HG02840 (cell line): ENCODE data around the gene ZNF454.

ENCODE experiments used
- ATAC-seq: cut with Tn5 transposase; IDR thresholded peaks from one replicate; pipeline ENCODE4 v1.9.1; 2021; ENCODE audit warnings: mild to moderate bottlenecking, moderate library complexity, moderate number of reproducible peaks; ENCODE audit not compliant: unreplicated experiment, low FRiP score

The ZNF454 gene

GRCh38 chr5:178992291-178992895 is 51.4 kb downstream of the ZNF454 start:
- ATAC-seq, result no peak

GRCh38 chr5:178993236-178993765 is 52.3 kb downstream of the ZNF454 start:
- ATAC-seq, result no peak

- ATAC-seq, result no peak
Measured at GRCh38 chr5:178993955-178994579, 53.1 kb downstream of the ZNF454 start.

GRCh38 chr5:178994580-178995340 is 53.8 kb downstream of the ZNF454 start, which contains the start of gene GRM6:
GRM6 (minus strand) TSS chr5:178995320; CDS start chr5:178994944, 376 bp downstream.
- ATAC-seq, result no peak

- no peak for ATAC-seq
Measured at GRCh38 chr5:178995341-178995690, 54.3 kb downstream of the ZNF454 start.

- ATAC-seq, result no peak
Measured at GRCh38 chr5:178996156-178996555, 55.2 kb downstream of the ZNF454 start.

GRCh38 chr5:178997191-178997590 is 56.2 kb downstream of the ZNF454 start:
- no peak for ATAC-seq

GRCh38 chr5:178998441-178998840 is 57.4 kb downstream of the ZNF454 start:
- ATAC-seq, result no peak

GRCh38 chr5:179006564-179006963 is 65.6 kb downstream of the ZNF454 start:
- no peak for ATAC-seq

GRCh38 chr5:179008667-179009066 is 67.7 kb downstream of the ZNF454 start:
- no peak for ATAC-seq
